ENCODE measurements around the gene NOVA2.

NOVA2 gene

GRCh38 chr19:45889210-45889885 is 84.3 kb downstream of the NOVA2 start:
- no peak for DNase-seq

DNA sequence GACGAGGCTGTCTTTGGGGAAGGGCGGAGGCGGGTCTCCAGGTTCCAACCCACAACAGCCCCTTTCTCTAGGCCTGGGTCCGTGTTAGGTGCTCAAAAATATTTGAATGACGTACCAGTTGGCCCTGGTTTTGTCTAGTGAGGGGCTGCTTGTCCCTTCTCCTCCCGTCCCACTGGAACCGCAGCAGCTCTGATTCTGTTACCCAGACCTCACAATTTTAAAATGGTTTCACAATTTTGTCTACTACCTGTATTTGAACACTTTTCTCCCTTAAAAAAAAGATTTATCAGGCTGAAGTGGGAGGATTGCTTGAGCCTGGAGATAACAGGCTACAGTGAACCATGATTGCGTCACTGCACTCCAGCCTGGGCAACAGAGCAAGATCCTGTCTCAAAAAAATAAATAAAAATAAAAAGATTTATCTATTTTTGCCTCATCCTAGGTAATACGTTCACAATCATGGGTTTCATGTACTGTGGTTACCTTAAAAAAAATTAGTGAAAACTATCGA is 86.4 kb downstream of the NOVA2 start:
- no peak for DNase-seq

GRCh38 chr19:45886427-45887199 is 87.1 kb downstream of the NOVA2 start:
- DNase-seq: no peak

DNA sequence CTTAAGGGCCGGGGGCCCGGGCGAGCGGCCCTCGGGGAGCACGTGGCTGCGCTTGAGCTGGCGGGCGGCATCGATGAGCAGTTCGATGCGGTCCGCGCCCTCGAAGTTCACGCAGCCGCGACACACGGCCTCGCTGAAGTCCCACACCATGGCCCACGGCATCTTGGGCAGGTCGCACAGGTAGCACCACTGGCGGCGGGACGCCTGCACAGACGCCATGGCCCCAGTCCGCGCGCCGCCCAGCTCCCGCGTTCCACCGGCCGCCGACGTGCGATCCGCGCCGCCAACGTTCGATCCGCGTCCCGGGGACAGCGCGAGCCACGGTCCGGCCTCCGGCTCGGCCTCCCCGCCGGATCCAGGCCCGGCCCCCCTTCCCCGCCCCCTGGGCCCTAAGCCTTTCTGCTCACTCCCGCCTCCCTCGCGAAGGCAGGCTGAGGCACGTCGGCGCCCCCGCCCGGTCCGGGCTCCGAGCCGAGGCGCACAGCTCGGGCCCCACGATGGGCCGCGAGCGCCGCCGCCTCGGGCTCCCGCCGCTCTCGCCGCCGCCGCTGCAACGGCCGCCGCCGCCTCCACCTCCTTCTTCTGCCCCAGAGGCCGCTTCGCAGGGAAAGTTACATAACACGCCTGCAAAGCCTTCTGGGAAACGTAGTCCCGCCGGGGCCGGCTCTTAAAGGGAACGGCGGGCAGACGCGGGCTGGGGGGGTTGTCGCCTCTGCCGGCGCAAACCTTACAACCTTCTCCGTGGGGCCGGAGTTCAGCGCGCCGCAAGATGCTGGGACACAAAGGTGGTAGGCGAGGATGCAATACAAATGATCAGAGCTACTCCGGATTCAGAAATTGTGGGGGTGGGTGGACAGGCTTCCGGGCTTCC is 87.9 kb downstream of the NOVA2 start, which contains the start of gene IRF2BP1:
TSS of gene IRF2BP1 (minus strand) at position 586 of the 871 bp plus-strand sequence. CDS start at position 219, 367 bp downstream.
- no peak for DNase-seq

GRCh38 chr19:45884682-45885555 is 88.7 kb downstream of the NOVA2 start:
- DNase-seq: no peak

GRCh38 chr19:45883881-45884681 is 89.6 kb downstream of the NOVA2 start:
- DNase-seq: no peak
